ENCODE data around the gene TEX11.

- TF ChIP-seq, protein P1, sequence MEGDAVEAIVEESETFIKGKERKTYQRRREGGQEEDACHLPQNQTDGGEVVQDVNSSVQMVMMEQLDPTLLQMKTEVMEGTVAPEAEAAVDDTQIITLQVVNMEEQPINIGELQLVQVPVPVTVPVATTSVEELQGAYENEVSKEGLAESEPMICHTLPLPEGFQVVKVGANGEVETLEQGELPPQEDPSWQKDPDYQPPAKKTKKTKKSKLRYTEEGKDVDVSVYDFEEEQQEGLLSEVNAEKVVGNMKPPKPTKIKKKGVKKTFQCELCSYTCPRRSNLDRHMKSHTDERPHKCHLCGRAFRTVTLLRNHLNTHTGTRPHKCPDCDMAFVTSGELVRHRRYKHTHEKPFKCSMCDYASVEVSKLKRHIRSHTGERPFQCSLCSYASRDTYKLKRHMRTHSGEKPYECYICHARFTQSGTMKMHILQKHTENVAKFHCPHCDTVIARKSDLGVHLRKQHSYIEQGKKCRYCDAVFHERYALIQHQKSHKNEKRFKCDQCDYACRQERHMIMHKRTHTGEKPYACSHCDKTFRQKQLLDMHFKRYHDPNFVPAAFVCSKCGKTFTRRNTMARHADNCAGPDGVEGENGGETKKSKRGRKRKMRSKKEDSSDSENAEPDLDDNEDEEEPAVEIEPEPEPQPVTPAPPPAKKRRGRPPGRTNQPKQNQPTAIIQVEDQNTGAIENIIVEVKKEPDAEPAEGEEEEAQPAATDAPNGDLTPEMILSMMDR (conservative IDR thresholded peaks at IDR 0.05 in 1 of 2, IDR thresholded peaks at IDR 0.05 in 1 of 2; ENCODE audit: low read depth in 1 of 2, low read length in 2 of 2): peak in 1 of 2 donors; percentile 24
- no peak for TF ChIP-seq EZH2 (IDR thresholded peaks at IDR 0.05; ENCODE audit: low read length, missing control alignments)
Observed at GRCh38 chrX:70554081-70554480, 354.4 kb downstream of the TEX11 start.
